ENCODE data around the gene GABBR1.

GRCh38 chr6:29561091-29561490 lies 71.9 kb downstream of the GABBR1 start:
- TF ChIP-seq POLR2A (IDR thresholded peaks at IDR 0.05) (no peak), CTCF (IDR thresholded peaks at IDR 0.05) (no peak)
